GM12891 (cell line): ENCODE measurements around the gene NR1H3.

ENCODE experiments used
- POLR2A ChIP-seq: IDR thresholded peaks from 2 replicates; pipeline ENCODE4 v1.6.1; 2011; ENCODE audit warnings: low read depth, low read length, control low read depth
- SPI1 ChIP-seq: IDR thresholded peaks from 2 replicates; pipeline ENCODE4 v1.6.1; 2011; ENCODE audit warnings: low read depth, low read length, control low read depth

DNA sequence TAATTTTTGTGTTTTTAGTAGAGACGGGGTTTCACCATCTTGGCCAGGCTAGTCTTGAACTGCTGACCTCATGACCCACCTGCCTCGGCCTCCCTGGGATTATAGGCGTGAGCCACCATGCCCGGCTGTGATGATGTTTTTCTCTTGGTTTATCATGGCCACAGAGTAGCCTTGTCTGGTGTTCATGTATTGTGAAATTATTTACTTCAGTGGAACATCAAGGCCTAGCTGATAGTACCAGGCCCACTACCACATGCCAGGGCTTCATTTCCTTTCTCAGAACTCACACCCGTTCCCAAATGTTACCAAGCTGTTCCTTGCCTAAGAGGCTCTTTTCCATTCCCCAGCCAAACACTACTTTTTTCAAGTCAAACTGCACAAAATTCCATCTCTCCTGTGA, 49.2 kb upstream of the NR1H3 start:
- TF ChIP-seq POLR2A (no peak), SPI1 (no peak)
